ENCODE results near the gene SUGCT.

Gene SUGCT

GRCh38 chr7:40148671-40149070 lies 13.9 kb downstream of the SUGCT start (continued):
- no peak for TF ChIP-seq REST (tag by site-specific recombination; IDR thresholded peaks at IDR 0.05)
- TF ChIP-seq OSR2 (tag by site-specific recombination; IDR thresholded peaks at IDR 0.05) = no peak
- TF ChIP-seq ZNF157 (tag by site-specific recombination; IDR thresholded peaks at IDR 0.05) = no peak

GRCh38 chr7:40151504-40151903 lies 16.7 kb downstream of the SUGCT start:
- H3K9me3 ChIP-seq (ENCODE audit: control insufficient read depth, insufficient read depth, low read depth, low read length) = no peaks in the 10 kb centered on the region
- H3K4me3 ChIP-seq (ENCODE audit: low read depth, low read length) = no peak overlapping the region
- TF ChIP-seq ZNF266 (tag by site-specific recombination; IDR thresholded peaks at IDR 0.05; ENCODE audit: low read depth) = no peak
- no peak for TF ChIP-seq HIC1 (tag by site-specific recombination; IDR thresholded peaks at IDR 0.05)
- no peak for TF ChIP-seq OVOL3 (tag by site-specific recombination; IDR thresholded peaks at IDR 0.05)
- no peak for TF ChIP-seq ZNF76 (tag by site-specific recombination; IDR thresholded peaks at IDR 0.05; ENCODE audit: borderline replicate concordance, low read depth)
- no peak for TF ChIP-seq SP2 (tag by site-specific recombination; IDR thresholded peaks at IDR 0.05)
- no peak for TF ChIP-seq ZNF280C (tag by site-specific recombination; IDR thresholded peaks at IDR 0.05)
- no peak for TF ChIP-seq ZNF366 (tag by site-specific recombination; conservative IDR thresholded peaks at IDR 0.05)
- TF ChIP-seq ZNF521 (tag by site-specific recombination; IDR thresholded peaks at IDR 0.05) = no peak
- TF ChIP-seq HOXA7 (CRISPR knock-in tag; IDR thresholded peaks at IDR 0.05; ENCODE audit: borderline replicate concordance) = no peak
- TF ChIP-seq ZNF302 (tag by site-specific recombination; IDR thresholded peaks at IDR 0.05; ENCODE audit: low read depth) = no peak
- TF ChIP-seq ZNF692 (tag by site-specific recombination; IDR thresholded peaks at IDR 0.05) = no peak
- no peak for TF ChIP-seq ZNF311 (tag by site-specific recombination; IDR thresholded peaks at IDR 0.05; ENCODE audit: borderline replicate concordance)
- TF ChIP-seq GLIS2 (tag by site-specific recombination; IDR thresholded peaks at IDR 0.05) = no peak
- no peak for TF ChIP-seq ZXDB (tag by site-specific recombination; IDR thresholded peaks at IDR 0.05)
- no peak for TF ChIP-seq ZBTB44 (tag by site-specific recombination; IDR thresholded peaks at IDR 0.05)
- TF ChIP-seq ZNF426 (tag by site-specific recombination; IDR thresholded peaks at IDR 0.05) = no peak
- TF ChIP-seq PRDM1 (tag by site-specific recombination; IDR thresholded peaks at IDR 0.05) = no peak
- no peaks in the 10 kb centered on the region for H3K36me3 ChIP-seq (ENCODE audit: control insufficient read depth in 2 of 2, insufficient read depth in 1 of 2, low read length in 2 of 2)
- POLR2A ChIA-PET = interaction anchor here (0.8 kb wide), 1 partner anchor 17 kb away, joined by 3 read pairs; the partner anchor contains the start of gene SUGCT
- H3K4me1 ChIP-seq (ENCODE audit: control insufficient read depth, insufficient read depth, low read length) = no peaks in the 10 kb centered on the region
- no peak overlapping the region for H3K27ac ChIP-seq (ENCODE audit: extremely low read depth, low read depth, low read length)
- CTCF ChIA-PET = no interaction called here

Measured in HEK293 (cell line).